AG09319 (cell line): ENCODE results near the gene RELT.

ENCODE experiments used
- DNase-seq: peaks from one replicate; pipeline ENCODE4 v3.0.0-alpha.2; 2010; ENCODE audit warnings: low read depth; ENCODE audit errors: extremely low read depth
- CTCF ChIP-seq: IDR thresholded peaks from 2 replicates; pipeline ENCODE4 v1.5.1; 2011; ENCODE audit warnings: low read depth, mild to moderate bottlenecking, inconsistent platforms, low read length, moderate library complexity

The RELT gene

GRCh38 chr11:73333640-73334383 is 42.4 kb upstream of the RELT start:
- no peak for TF ChIP-seq CTCF
- DNase-seq = no peak

GRCh38 chr11:73334384-73335203 is 41.6 kb upstream of the RELT start:
- TF ChIP-seq CTCF = no peak; the same call in 1 of the 2 replicates
- peak; percentile 51 for DNase-seq

GRCh38 chr11:73335204-73335923 is 40.8 kb upstream of the RELT start:
- DNase-seq = peak; percentile 63
- TF ChIP-seq CTCF = peak; percentile 100

- TF ChIP-seq CTCF = no peak
- DNase-seq = no peak
These were observed 38.4 kb upstream of the RELT start for GRCh38 chr11:73337846-73338245.

- TF ChIP-seq CTCF = no peak
- no peak for DNase-seq
These were observed 37.9 kb upstream of the RELT start for GRCh38 chr11:73338279-73338678.

- DNase-seq = no peak
- TF ChIP-seq CTCF = no peak
These were observed 36.0 kb upstream of the RELT start for GRCh38 chr11:73340164-73340563.
